Ectodermal cell (in vitro differentiated cells): Measurements from ENCODE around the gene OR4C16. TPM values are rescaled to one million over a fixed set of nuclear protein-coding genes. Genes with fewer than 3 reads are reported as not detected.

ENCODE experiments used
- H3K27ac ChIP-seq: 2 replicates; pipeline ENCODE4 v1.7.0; 2013; ENCODE audit warnings: mild to moderate bottlenecking, low read depth, low read length; ENCODE audit not compliant: insufficient read depth, poor library complexity, severe bottlenecking
- H3K27me3 ChIP-seq: 2 replicates; pipeline ENCODE4 v1.7.0; 2013; ENCODE audit warnings: mild to moderate bottlenecking, low read length; ENCODE audit not compliant: insufficient read depth, control insufficient read depth, poor library complexity, severe bottlenecking
- H3K36me3 ChIP-seq: one replicate; pipeline ENCODE4 v1.7.0; 2013; ENCODE audit warnings: low read length; ENCODE audit not compliant: control insufficient read depth, insufficient read depth
- H3K4me1 ChIP-seq: one replicate; pipeline ENCODE4 v1.7.0; 2013; ENCODE audit warnings: low read length; ENCODE audit not compliant: control insufficient read depth, insufficient read depth
- H3K4me3 ChIP-seq: 2 replicates; pipeline ENCODE4 v1.7.0; 2013; ENCODE audit warnings: low read depth, low read length, control low read depth; ENCODE audit not compliant: insufficient read depth
- H3K9me3 ChIP-seq: 2 replicates; pipeline ENCODE4 v1.7.0; 2013; ENCODE audit warnings: mild to moderate bottlenecking, low read length, moderate library complexity; ENCODE audit not compliant: control insufficient read depth
- WGBS, 2 experiments: methylation state at CpG; one replicate each; pipeline ENCODE4 v1.1.7; 2013; ENCODE audit warnings: missing lambda C conversion rate in 2 of 2; 5-methylcytosine and 5-hydroxymethylcytosine counted together
- polyA plus RNA-seq, 4 experiments: library from polyadenylated mRNA; stranded (reverse); fragments of 50-300 nt; gene quantifications; one replicate each; pipeline ENCODE4 v1.2.3, GENCODE V29; 2013

Gene OR4C16, protein sequence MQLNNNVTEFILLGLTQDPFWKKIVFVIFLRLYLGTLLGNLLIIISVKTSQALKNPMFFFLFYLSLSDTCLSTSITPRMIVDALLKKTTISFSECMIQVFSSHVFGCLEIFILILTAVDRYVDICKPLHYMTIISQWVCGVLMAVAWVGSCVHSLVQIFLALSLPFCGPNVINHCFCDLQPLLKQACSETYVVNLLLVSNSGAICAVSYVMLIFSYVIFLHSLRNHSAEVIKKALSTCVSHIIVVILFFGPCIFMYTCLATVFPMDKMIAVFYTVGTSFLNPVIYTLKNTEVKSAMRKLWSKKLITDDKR
- polyA plus RNA-seq (2013, experiment 1 of 4), result not detected
- polyA plus RNA-seq (2013, experiment 2 of 4), result not detected
- polyA plus RNA-seq (2013, experiment 3 of 4), result not detected
- not detected for polyA plus RNA-seq (2013, experiment 4 of 4)

DNA sequence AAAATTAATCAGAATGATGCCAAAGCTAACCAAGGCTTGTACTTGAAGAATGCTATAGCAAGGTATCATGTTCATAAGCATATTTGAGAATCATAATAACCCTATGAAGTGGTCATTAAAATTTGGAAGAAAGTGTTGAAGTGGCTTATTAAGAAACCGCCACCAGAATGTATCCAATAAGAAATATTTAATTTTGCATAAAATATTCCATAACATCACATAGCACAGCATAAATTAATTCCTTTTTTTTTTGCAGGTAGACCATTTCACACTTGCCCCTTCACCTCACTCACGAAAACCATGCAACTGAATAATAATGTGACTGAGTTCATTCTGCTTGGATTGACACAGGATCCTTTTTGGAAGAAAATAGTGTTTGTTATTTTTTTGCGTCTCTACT lies at the start of gene OR4C16:
Gene OR4C16, plus strand, starts transcription at position 301 of the 400 bp plus-strand sequence. Its CDS starts 0 bp downstream, at position 301.
- 82 to 85% methylated on average over 2 of the region's 3 CpGs for whole genome bisulfite sequencing, 2 experiments

DNA sequence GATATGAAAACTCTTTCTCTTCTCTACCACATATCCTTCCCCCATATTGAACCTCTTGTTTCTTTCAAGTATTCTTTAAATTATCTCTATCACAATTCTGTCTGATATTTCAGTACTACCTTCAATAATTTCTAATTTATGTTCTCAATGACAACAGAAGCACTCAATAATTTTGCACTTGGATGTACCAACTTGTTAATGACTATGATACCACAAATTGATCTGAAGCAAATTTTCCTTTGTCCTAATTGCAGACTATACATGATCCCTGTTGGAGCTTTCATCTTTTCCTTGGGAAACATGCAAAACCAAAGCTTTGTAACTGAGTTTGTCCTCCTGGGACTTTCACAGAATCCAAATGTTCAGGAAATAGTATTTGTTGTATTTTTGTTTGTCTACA lies 17.8 kb upstream of the OR4C16 start, which contains the start of gene OR4C15:
Gene OR4C15, plus strand, starts transcription at position 301 of the 400 bp plus-strand sequence. Its CDS starts 0 bp downstream, at position 301.
- Histone ChIP-seq H3K27me3 (no peaks in the 10 kb centered on the region), H3K36me3 (no peaks in the 10 kb centered on the region), H3K4me3 (no peak within 1 kb of the TSS), H3K27ac (no peak within 1 kb of the TSS), H3K4me1 (no peaks in the 10 kb centered on the region), H3K9me3 (peaks cover 9% of the 10 kb centered on the region)

More for the DNA sequence above, at the start of gene OR4C16:
- Histone ChIP-seq H3K4me3 (no peak within 1 kb of the TSS), H3K27ac (no peak within 1 kb of the TSS), H3K36me3 (no peaks in the 10 kb centered on the region), H3K27me3 (no peaks in the 10 kb centered on the region), H3K9me3 (peaks cover 9% of the 10 kb centered on the region), H3K4me1 (no peaks in the 10 kb centered on the region)

DNA sequence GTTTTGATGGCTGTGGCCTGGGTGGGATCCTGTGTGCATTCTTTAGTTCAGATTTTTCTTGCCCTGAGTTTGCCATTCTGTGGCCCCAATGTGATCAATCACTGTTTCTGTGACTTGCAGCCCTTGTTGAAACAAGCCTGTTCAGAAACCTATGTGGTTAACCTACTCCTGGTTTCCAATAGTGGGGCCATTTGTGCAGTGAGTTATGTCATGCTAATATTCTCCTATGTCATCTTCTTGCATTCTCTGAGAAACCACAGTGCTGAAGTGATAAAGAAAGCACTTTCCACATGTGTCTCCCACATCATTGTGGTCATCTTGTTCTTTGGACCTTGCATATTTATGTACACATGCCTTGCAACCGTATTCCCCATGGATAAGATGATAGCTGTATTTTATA lies 620 bp downstream of the OR4C16 start:
- 36% methylated on average over 1 of the region's 1 CpG; no CpG with 5 or more reads in 1 of the 2 experiments for WGBS, 2 experiments
- H3K4me1 ChIP-seq, result no peaks in the 10 kb centered on the region
- H3K9me3 ChIP-seq, result peaks cover 9% of the 10 kb centered on the region
- H3K36me3 ChIP-seq, result no peaks in the 10 kb centered on the region
- H3K27ac ChIP-seq, result no peak overlapping the region
- no peaks in the 10 kb centered on the region for H3K27me3 ChIP-seq
- H3K4me3 ChIP-seq, result no peak overlapping the region

DNA sequence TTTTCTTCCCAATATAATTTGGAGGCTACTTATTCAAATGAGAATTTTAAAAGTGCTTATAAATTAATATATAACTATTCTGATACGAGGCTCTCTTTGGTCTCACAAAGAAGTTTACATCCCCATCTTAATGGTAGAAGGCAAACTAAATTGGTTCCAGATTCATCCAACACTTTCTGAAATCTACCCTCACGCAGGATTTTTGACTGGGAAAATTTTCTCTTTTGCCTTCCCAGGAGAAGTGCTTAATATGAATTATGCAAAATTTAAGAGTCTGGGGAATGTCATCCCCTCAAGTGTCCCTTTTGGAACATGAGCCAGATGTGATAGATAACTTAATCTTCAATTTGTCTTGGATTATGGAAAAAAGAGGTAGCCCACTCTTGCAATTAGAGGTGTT lies 35.6 kb downstream of the OR4C16 start, which contains the start of gene OR4C11:
Gene OR4C11, minus strand, starts transcription at position 101 of the 400 bp plus-strand sequence. CDS start 3,272 bp downstream, outside the sequence.
- WGBS, 2 experiments, result no CpG with 5 or more reads among the region's 2 CpGs
- Histone ChIP-seq H3K27ac (no peak within 1 kb of the TSS), H3K27me3 (no peaks in the 10 kb centered on the region), H3K4me3 (no peak within 1 kb of the TSS), H3K36me3 (no peaks in the 10 kb centered on the region), H3K4me1 (no peaks in the 10 kb centered on the region), H3K9me3 (peaks cover 2% of the 10 kb centered on the region)
